CD14-positive monocyte (primary cell): ENCODE measurements around the gene PHC2. TPM values are rescaled to one million over a fixed set of nuclear protein-coding genes. Genes with fewer than 3 reads are reported as not detected.

Source experiments
- DNase-seq, 3 donors: peaks; one replicate each; pipeline ENCODE4 v3.0.0-alpha.2; 2011 to 2022
- H2AFZ ChIP-seq: 2 replicates; pipeline ENCODE4 v1.6.0; 2012; ENCODE audit warnings: mild to moderate bottlenecking, low read depth, low read length, inconsistent platforms; ENCODE audit not compliant: insufficient read depth, poor library complexity, severe bottlenecking
- H3K27ac ChIP-seq, 2 donors: 1 replicate in 1 of 2; 2 replicates in 1 of 2; pipeline ENCODE4 v1.5.1; 2012 to 2013; ENCODE audit warnings: low read length in 2 of 2, control low read depth in 1 of 2, inconsistent platforms in 1 of 2, low read depth in 1 of 2, mild to moderate bottlenecking in 1 of 2
- H3K27me3 ChIP-seq, 2 donors: one replicate each; pipeline versions ENCODE4 v1.6.0 to v1.6.1; 2011 to 2013; ENCODE audit warnings: low read length in 2 of 2; ENCODE audit not compliant: control insufficient read depth in 2 of 2, insufficient read depth in 2 of 2
- H3K36me3 ChIP-seq, 2 donors: replicated peaks in 1 of 2; 1 replicate in 1 of 2; 2 replicates in 1 of 2; pipeline versions ENCODE4 v1.5.1 to v1.6.1; 2012 to 2013; ENCODE audit warnings: low read length in 2 of 2, control low read depth in 1 of 2, inconsistent platforms in 1 of 2, mild to moderate bottlenecking in 1 of 2; ENCODE audit not compliant: insufficient read depth in 2 of 2, control insufficient read depth in 1 of 2
- H3K4me1 ChIP-seq, 2 donors: 1 replicate in 1 of 2; 2 replicates in 1 of 2; pipeline versions ENCODE4 v1.5.1 to v1.6.1; 2012 to 2013; ENCODE audit warnings: low read length in 2 of 2, control low read depth in 1 of 2, inconsistent platforms in 1 of 2, mild to moderate bottlenecking in 1 of 2, moderate library complexity in 1 of 2; ENCODE audit not compliant: insufficient read depth in 2 of 2, control insufficient read depth in 1 of 2
- H3K4me2 ChIP-seq: replicated peaks from 2 replicates; pipeline ENCODE3; 2012; ENCODE audit warnings: low read length, moderate library complexity, mild to moderate bottlenecking; ENCODE audit not compliant: poor library complexity, severe bottlenecking; ENCODE audit errors: extremely low read depth
- H3K4me3 ChIP-seq, 3 experiments: fragments of 200-600 bp in 1 of 3; sonication (generic) in 1 of 3; replicated peaks in 1 of 3; 1 replicate in 2 of 3; 2 replicates in 1 of 3; pipeline ENCODE4 v1.5.1; 2011 to 2013; ENCODE audit warnings: low read length in 3 of 3, mild to moderate bottlenecking in 3 of 3, control low read depth in 2 of 3, low read depth in 2 of 3, inconsistent platforms in 1 of 3, moderate library complexity in 1 of 3
- H3K79me2 ChIP-seq: 2 replicates; pipeline ENCODE4 v1.6.0; 2012; ENCODE audit warnings: mild to moderate bottlenecking, control low read depth, inconsistent platforms, low read length, moderate library complexity; ENCODE audit not compliant: insufficient read depth
- H3K9ac ChIP-seq: 2 replicates; pipeline ENCODE4 v1.6.0; 2017; ENCODE audit warnings: low read length, mild to moderate bottlenecking; ENCODE audit not compliant: insufficient read depth, poor library complexity, severe bottlenecking
- H3K9me3 ChIP-seq, 2 donors: replicated peaks in 1 of 2; 1 replicate in 1 of 2; 2 replicates in 1 of 2; pipeline versions ENCODE4 v1.5.1 to v1.6.1; 2012 to 2013; ENCODE audit warnings: low read length in 2 of 2, control low read depth in 1 of 2; ENCODE audit not compliant: control insufficient read depth in 1 of 2, insufficient read depth in 1 of 2
- H4K20me1 ChIP-seq: 2 replicates; pipeline ENCODE4 v1.6.0; 2012; ENCODE audit warnings: mild to moderate bottlenecking, low read length, control low read depth, moderate library complexity; ENCODE audit not compliant: insufficient read depth
- H3K27ac Mint-ChIP-seq, 7 donors: one replicate each; pipeline ENCODE4 v1.8.0; 2020; ENCODE audit warnings: mild to moderate bottlenecking in 7 of 7, mixed read lengths in 7 of 7, moderate library complexity in 6 of 7, inconsistent platforms in 2 of 7
- H3K27me3 Mint-ChIP-seq, 3 donors: one replicate each; pipeline ENCODE4 v1.8.0; 2021 to 2022; ENCODE audit warnings: low read depth in 3 of 3, mild to moderate bottlenecking in 3 of 3, mixed read lengths in 3 of 3, moderate library complexity in 3 of 3, inconsistent platforms in 1 of 3
- H3K36me3 Mint-ChIP-seq, 2 donors: one replicate each; pipeline ENCODE4 v1.8.0; 2020; ENCODE audit warnings: mixed read lengths in 2 of 2, inconsistent platforms in 1 of 2, mild to moderate bottlenecking in 1 of 2
- H3K4me1 Mint-ChIP-seq: one replicate; pipeline ENCODE4 v1.8.0; 2020; ENCODE audit warnings: mild to moderate bottlenecking, mixed read lengths
- H3K4me3 Mint-ChIP-seq, 2 donors: one replicate each; pipeline ENCODE4 v1.8.0; 2020; ENCODE audit warnings: mild to moderate bottlenecking in 2 of 2, mixed read lengths in 2 of 2, moderate library complexity in 1 of 2
- H3K9me3 Mint-ChIP-seq, 7 donors: one replicate each; pipeline ENCODE4 v1.8.0; 2020 to 2022; ENCODE audit warnings: mixed read lengths in 7 of 7, mild to moderate bottlenecking in 6 of 7, moderate library complexity in 6 of 7, inconsistent platforms in 2 of 7
- WGBS: methylation state at CpG from one replicate; pipeline ENCODE4 v1.1.5; 2013; ENCODE audit warnings: missing lambda C conversion rate; ENCODE audit not compliant: insufficient coverage; 5-methylcytosine and 5-hydroxymethylcytosine counted together
- intact Hi-C, 2 donors: fragments of 100-400 bp; cut with micrococcal nuclease; formaldehyde crosslinking; loops; one replicate each; pipeline versions ENCODE4 v1.15.0 to v1.15.1; 2023
- polyA plus RNA-seq, 3 donors: library from polyadenylated mRNA; depleted of rRNA in 1 of 3; unstranded in 2 of 3; stranded (reverse) in 1 of 3; fragments of 300-500 nt in 2 of 3; fragments of >200 nt in 1 of 3; fragmentation: Illumina TruSeq in 2 of 3; gene quantifications; 1 replicate in 2 of 3; 2 replicates in 1 of 3; pipeline ENCODE4 v1.2.3, GENCODE V29; 2012 to 2021
- TF ChIP-seq, protein P1 (sequence below): fragments of 200-600 bp; IDR thresholded peaks from one replicate; pipeline ENCODE4 v1.8.0; 2022; ENCODE audit warnings: antibody characterized with exemption, mild to moderate bottlenecking

PHC2 gene
- polyA plus RNA-seq, 3 donors = 18.9 to 85.3 (median 53.1) TPM

DNA sequence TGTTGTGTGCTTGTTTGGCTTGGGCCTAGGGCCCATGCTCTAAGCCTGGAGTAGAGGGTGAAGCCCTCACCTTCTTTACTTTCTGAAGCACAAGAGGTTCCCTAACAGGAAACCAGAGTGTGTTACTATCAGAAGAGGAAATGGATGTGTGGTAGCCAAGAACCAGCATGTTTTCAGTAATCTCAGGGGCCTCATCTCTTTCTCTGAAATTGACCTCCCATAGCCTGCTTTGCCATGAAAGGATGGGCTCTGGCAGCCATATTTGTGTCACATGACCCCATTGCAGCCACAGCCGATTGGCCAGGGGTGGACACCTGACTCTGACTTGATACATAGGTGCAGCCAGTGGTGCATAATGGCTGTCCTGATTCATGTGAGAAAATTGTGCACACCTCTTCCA lies 128.6 kb downstream of the PHC2 start:
- Histone ChIP-seq H4K20me1 (peaks cover 12% of the 10 kb centered on the region), H3K4me2 (no peak overlapping the region), H3K79me2 (no peaks in the 10 kb centered on the region), H3K9ac (no peak overlapping the region), H3K9me3 (no peaks in the 10 kb centered on the region), H3K4me1 (peaks cover 13 to 24% of the 10 kb centered on the region in 2 donors), H3K27ac (no peak overlapping the region), H3K36me3 (peaks cover 19 to 37% of the 10 kb centered on the region in 2 donors), H3K27me3 (peaks cover 9 to 18% of the 10 kb centered on the region in 2 donors), H2AFZ (no peak overlapping the region), H3K4me3 (no peak overlapping the region)
- Mint-ChIP-seq H3K36me3 (peaks cover 28 to 37% of the 10 kb centered on the region in 2 donors), H3K27me3 (peaks cover 20 to 29% (median 22%) of the 10 kb centered on the region in 3 donors), H3K27ac (no peak overlapping the region), H3K9me3 (peaks cover 0 to 13% (median 2%) of the 10 kb centered on the region in 7 donors), H3K4me3 (no peak overlapping the region), H3K4me1 (peaks cover 22% of the 10 kb centered on the region)
- DNase-seq = no peak
- 33% methylated on average over 1 of the region's 1 CpG for WGBS
- intact Hi-C loops = no loop called here
- TF ChIP-seq, protein P1, sequence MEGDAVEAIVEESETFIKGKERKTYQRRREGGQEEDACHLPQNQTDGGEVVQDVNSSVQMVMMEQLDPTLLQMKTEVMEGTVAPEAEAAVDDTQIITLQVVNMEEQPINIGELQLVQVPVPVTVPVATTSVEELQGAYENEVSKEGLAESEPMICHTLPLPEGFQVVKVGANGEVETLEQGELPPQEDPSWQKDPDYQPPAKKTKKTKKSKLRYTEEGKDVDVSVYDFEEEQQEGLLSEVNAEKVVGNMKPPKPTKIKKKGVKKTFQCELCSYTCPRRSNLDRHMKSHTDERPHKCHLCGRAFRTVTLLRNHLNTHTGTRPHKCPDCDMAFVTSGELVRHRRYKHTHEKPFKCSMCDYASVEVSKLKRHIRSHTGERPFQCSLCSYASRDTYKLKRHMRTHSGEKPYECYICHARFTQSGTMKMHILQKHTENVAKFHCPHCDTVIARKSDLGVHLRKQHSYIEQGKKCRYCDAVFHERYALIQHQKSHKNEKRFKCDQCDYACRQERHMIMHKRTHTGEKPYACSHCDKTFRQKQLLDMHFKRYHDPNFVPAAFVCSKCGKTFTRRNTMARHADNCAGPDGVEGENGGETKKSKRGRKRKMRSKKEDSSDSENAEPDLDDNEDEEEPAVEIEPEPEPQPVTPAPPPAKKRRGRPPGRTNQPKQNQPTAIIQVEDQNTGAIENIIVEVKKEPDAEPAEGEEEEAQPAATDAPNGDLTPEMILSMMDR = no peak

DNA sequence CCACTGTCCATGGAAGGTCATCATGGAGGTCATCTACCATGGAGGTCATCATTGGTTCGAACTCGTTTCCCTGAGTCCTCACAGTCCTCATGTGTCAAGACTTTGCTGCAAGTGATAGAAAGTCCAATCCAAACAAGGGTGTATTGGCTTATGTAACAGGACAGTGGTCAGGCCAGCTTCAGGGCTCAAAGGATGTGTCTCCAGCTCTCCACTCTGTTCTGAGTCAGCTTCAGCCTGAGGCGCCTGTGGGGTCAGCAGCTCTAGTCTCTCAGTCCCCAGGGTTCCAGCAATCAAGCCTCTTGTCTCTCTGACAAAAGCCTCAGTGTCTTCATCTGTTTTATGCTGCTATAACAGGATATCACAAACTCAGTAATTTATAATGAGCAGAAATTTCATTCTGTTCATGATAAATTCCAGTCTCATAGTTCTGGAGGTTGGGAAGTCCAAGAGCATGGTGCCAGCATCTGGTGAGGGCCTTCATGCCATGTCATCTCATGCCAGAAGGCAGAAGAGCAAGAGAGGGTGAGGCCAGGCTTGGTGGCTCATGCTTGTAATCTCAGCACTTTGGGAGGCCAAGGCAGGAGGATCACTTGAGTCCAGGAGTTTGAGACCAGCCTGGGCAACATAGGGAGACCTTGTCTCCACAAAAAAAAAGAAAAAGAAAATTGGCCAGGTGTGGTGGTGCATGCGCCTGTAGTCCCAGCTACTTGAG lies 129.5 kb downstream of the PHC2 start:
- TF ChIP-seq, protein P1 = no peak
- Histone ChIP-seq H2AFZ (no peak overlapping the region), H3K27me3 (peaks cover 7 to 14% of the 10 kb centered on the region in 2 donors), H3K9me3 (no peaks in the 10 kb centered on the region), H3K9ac (no peak overlapping the region), H3K4me1 (peaks cover 11 to 16% of the 10 kb centered on the region in 2 donors), H3K27ac (no peak overlapping the region), H4K20me1 (peaks cover 12% of the 10 kb centered on the region), H3K79me2 (no peaks in the 10 kb centered on the region), H3K4me3 (no peak overlapping the region), H3K36me3 (peaks cover 27 to 46% of the 10 kb centered on the region in 2 donors), H3K4me2 (no peak overlapping the region)
- Mint-ChIP-seq H3K27me3 (peaks cover 14 to 21% (median 16%) of the 10 kb centered on the region in 3 donors), H3K9me3 (peaks cover 0 to 11% (median 0%) of the 10 kb centered on the region in 7 donors), H3K36me3 (peaks cover 37 to 45% of the 10 kb centered on the region in 2 donors), H3K27ac (peak overlapping the region in 1 of 7 donors; percentile 35), H3K4me3 (no peak overlapping the region), H3K4me1 (peaks cover 20% of the 10 kb centered on the region)
- intact Hi-C loops = no loop called here
- no peak for DNase-seq
- WGBS = 96% methylated on average over 4 of the region's 4 CpGs
